CD8-positive, alpha-beta memory T cell (primary cell): ENCODE measurements around the gene PRR33. TPM values are rescaled to one million over a fixed set of nuclear protein-coding genes. Genes with fewer than 3 reads are reported as not detected.
A peak's percentile ranks its signal among the peaks of the same experiment; 100 is the strongest.

Experiments used
- CTCF ChIA-PET: fragments of 350-600 bp; sonication (Branson Sonifier 250); formaldehyde crosslinking; loops from one replicate; lab custom pipeline; 2021; ENCODE audit warnings: antibody characterized with exemption; lab: Charles Lee
- POLR2A ChIA-PET: fragments of 350-600 bp; sonication (Branson Sonifier 250); formaldehyde crosslinking; loops from one replicate; lab custom pipeline; 2021; ENCODE audit warnings: antibody characterized with exemption; lab: Charles Lee
- DNase-seq, 5 donors: peaks; one replicate each; pipeline versions ENCODE4 v3.0.0 to v3.0.0-alpha.2; 2020 to 2022; ENCODE audit warnings: mixed read lengths in 1 of 5
- H3K27ac ChIP-seq: one replicate; pipeline ENCODE4 v1.7.0; 2013; ENCODE audit warnings: low read depth, mild to moderate bottlenecking, low read length, moderate library complexity
- H3K27me3 ChIP-seq: 2 replicates; pipeline ENCODE4 v1.7.0; 2013; ENCODE audit warnings: low read length, mild to moderate bottlenecking; ENCODE audit not compliant: insufficient read depth, poor library complexity, severe bottlenecking
- H3K36me3 ChIP-seq: 2 replicates; pipeline ENCODE4 v1.7.0; 2013; ENCODE audit warnings: mild to moderate bottlenecking, low read length, moderate library complexity; ENCODE audit not compliant: insufficient read depth
- H3K4me1 ChIP-seq: 2 replicates; pipeline ENCODE4 v1.7.0; 2013; ENCODE audit warnings: mild to moderate bottlenecking, low read length, moderate library complexity; ENCODE audit not compliant: insufficient read depth
- H3K4me3 ChIP-seq: 2 replicates; pipeline ENCODE4 v1.7.0; 2013; ENCODE audit warnings: mild to moderate bottlenecking, low read length
- H3K9me3 ChIP-seq: 2 replicates; pipeline ENCODE4 v1.7.0; 2013; ENCODE audit warnings: mild to moderate bottlenecking, low read length
- H3K27ac Mint-ChIP-seq, 8 donors: one replicate each; pipeline ENCODE4 v1.8.0; 2020 to 2021; ENCODE audit warnings: mixed read lengths in 8 of 8, mild to moderate bottlenecking in 6 of 8, inconsistent platforms in 3 of 8, moderate library complexity in 3 of 8
- H3K27me3 Mint-ChIP-seq, 2 donors: one replicate each; pipeline ENCODE4 v1.8.0; 2020 to 2021; ENCODE audit warnings: mixed read lengths in 2 of 2, mild to moderate bottlenecking in 1 of 2, moderate library complexity in 1 of 2
- H3K36me3 Mint-ChIP-seq, 3 donors: one replicate each; pipeline ENCODE4 v1.8.0; 2020 to 2021; ENCODE audit warnings: mixed read lengths in 3 of 3, inconsistent platforms in 1 of 3, mild to moderate bottlenecking in 1 of 3
- H3K4me1 Mint-ChIP-seq, 3 donors: one replicate each; pipeline ENCODE4 v1.8.0; 2020 to 2021; ENCODE audit warnings: mixed read lengths in 3 of 3, inconsistent platforms in 1 of 3, mild to moderate bottlenecking in 1 of 3
- H3K4me3 Mint-ChIP-seq, 7 donors: one replicate each; pipeline ENCODE4 v1.8.0; 2020 to 2021; ENCODE audit warnings: mixed read lengths in 7 of 7, mild to moderate bottlenecking in 6 of 7, moderate library complexity in 4 of 7, inconsistent platforms in 2 of 7
- H3K9me3 Mint-ChIP-seq, 5 donors: one replicate each; pipeline ENCODE4 v1.8.0; 2020 to 2022; ENCODE audit warnings: mixed read lengths in 5 of 5, mild to moderate bottlenecking in 3 of 5, moderate library complexity in 2 of 5, inconsistent platforms in 1 of 5
- polyA plus RNA-seq: library from polyadenylated mRNA; unstranded; fragments of 300-500 nt; fragmentation: Illumina TruSeq; gene quantifications from one replicate; pipeline ENCODE4 v1.2.3, GENCODE V29; 2021
- total RNA-seq, 2 experiments: library from RNA; stranded (reverse); gene quantifications; one replicate each; pipeline ENCODE4 v1.2.3, GENCODE V29; 2021

Gene PRR33
- total and polyA plus RNA-seq, 3 experiments from 2014 or later, result 0.17 TPM; not detected in 2

DNA sequence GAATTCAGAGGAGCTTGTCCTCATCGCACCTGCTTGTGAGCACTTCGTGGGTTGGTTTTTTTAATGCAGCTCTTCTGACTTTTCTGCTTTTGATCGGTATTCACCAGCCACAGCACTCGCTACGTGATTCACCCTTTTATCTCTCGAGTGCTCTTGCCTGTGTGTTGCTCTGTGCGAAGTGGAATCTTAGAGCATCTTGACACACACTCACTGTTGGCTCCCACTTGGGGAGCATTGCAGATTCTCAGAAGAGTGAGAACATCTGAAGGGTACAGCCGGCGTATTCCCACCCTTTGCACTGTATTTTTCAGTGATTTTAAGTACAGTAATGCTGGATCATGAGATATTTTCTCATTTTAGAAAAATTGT is 38.8 kb upstream of the PRR33 start:
- ChIA-PET CTCF (interaction anchor here (0.9 kb wide), 1 partner anchor 48 kb away, joined by 3 read pairs; no protein-coding TSS in a partner anchor), POLR2A (interaction anchor here (1.1 kb wide), 1 partner anchor 13 kb away, joined by 3 read pairs; no protein-coding TSS in a partner anchor)
- Histone ChIP-seq H3K9me3 (no peaks in the 10 kb centered on the region), H3K27me3 (no peaks in the 10 kb centered on the region), H3K27ac (no peak overlapping the region), H3K36me3 (no peaks in the 10 kb centered on the region), H3K4me3 (no peak overlapping the region), H3K4me1 (no peaks in the 10 kb centered on the region)
- Mint-ChIP-seq H3K9me3 (peaks cover 0 to 1% (median 0%) of the 10 kb centered on the region in 5 donors), H3K4me1 (peaks cover 4 to 5% (median 4%) of the 10 kb centered on the region in 3 donors), H3K36me3 (peaks cover 0 to 2% (median 0%) of the 10 kb centered on the region in 3 donors), H3K4me3 (no peak overlapping the region), H3K27ac (no peak overlapping the region), H3K27me3 (peaks cover 9 to 10% of the 10 kb centered on the region in 2 donors)
- no peak for DNase-seq

DNA sequence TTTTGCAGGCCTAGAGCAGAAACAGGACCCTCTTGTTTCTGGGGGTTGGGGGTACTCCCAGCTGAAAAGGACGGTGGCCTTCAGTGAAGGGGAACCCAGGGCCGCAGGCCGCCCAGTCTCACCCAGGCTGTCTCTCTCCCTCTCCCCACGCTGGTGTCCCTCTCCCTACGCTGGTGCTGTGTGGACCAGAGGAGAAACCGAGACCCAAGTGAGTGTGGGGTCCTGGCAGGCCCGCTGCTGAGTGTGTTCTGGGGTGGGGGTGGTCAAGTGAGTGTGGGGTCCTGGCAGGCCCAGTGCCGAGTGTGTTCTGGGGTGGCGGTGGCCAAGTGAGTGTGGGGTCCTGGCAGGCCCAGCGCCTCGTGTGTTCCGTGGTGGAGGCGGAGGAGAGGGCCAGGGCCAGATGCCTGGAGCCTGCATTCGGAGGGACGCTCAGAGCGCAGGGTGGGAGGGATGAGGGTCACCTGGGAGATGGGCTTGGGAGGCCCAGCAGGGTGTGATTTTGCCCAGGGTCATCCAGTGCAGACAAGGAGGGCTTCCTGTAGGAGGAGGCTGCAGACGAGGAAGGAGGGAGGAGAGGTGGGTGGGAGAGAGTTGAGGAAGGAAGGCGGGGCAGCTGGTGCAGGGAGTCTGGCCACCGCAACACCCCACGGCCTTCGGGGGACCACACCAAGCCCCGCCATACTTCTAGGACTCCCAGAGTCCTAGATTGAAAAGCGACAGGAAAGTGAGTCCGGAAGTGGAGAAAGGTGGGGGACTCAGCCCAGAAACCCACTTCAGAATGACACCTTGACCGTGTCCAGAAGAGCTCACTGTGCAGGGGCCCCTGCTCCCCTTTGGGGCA is 38.1 kb upstream of the PRR33 start:
- Histone ChIP-seq H3K36me3 (no peaks in the 10 kb centered on the region), H3K4me1 (no peaks in the 10 kb centered on the region), H3K27ac (no peak overlapping the region), H3K9me3 (no peaks in the 10 kb centered on the region), H3K4me3 (no peak overlapping the region), H3K27me3 (no peaks in the 10 kb centered on the region)
- Mint-ChIP-seq H3K36me3 (peaks cover 0 to 2% (median 0%) of the 10 kb centered on the region in 3 donors), H3K27me3 (peaks cover 9 to 10% of the 10 kb centered on the region in 2 donors), H3K27ac (peak overlapping the region in 1 of 8 donors; percentile 66), H3K9me3 (peaks cover 0 to 1% (median 0%) of the 10 kb centered on the region in 5 donors), H3K4me1 (peaks cover 4 to 5% (median 4%) of the 10 kb centered on the region in 3 donors), H3K4me3 (no peak overlapping the region)
- DNase-seq, result peak in 1 of 5 donors; percentile 36
- CTCF ChIA-PET, result interaction anchor here (0.9 kb wide), 1 partner anchor 47 kb away, joined by 3 read pairs; no protein-coding TSS in a partner anchor
- POLR2A ChIA-PET, result interaction anchor here (1.1 kb wide), 1 partner anchor 13 kb away, joined by 3 read pairs; no protein-coding TSS in a partner anchor

DNA sequence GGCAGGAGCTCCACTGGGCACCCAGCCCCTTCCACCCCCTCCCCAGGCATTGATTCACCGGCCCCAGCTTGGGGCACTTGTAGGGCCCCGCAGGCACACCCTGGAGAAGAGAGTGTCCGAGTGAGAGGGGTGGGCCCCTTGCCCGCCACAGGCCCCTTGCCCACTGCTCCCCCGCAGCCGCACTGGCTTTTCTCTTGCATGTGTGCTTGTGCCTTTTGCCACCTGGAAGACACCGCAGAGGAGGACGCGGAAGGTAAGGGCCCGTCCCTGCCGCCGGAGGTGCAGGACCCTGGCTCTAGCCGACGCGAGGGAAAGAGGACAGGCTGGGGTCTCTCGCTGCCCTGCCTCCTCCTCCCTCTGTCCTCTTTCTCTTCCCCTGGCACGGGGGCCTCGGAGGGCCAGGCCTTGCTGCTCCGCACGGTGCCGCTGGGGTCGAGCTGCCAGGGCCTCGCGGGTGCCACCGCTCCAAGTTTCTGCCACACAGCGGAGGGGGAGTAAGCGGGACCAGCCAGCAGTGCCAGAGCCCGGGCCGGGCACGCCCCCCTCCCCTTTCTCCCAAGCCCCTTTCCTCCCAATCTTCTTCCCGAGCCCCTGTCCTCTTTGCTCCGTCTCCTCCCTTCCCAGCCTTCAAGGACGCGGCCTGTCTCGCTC is 37.3 kb upstream of the PRR33 start:
- H3K4me3 Mint-ChIP-seq, result no peak overlapping the region
- H3K36me3 Mint-ChIP-seq, result no peaks in the 10 kb centered on the region
- H3K27ac ChIP-seq, result no peak overlapping the region
- H3K27ac Mint-ChIP-seq, result no peak overlapping the region
- ChIA-PET POLR2A (interaction anchor here (1.1 kb wide), 1 partner anchor 12 kb away, joined by 3 read pairs; no protein-coding TSS in a partner anchor), CTCF (no interaction called here)
- no peaks in the 10 kb centered on the region for H3K27me3 ChIP-seq
- H3K9me3 ChIP-seq, result no peaks in the 10 kb centered on the region
- no peaks in the 10 kb centered on the region for H3K4me1 ChIP-seq
- DNase-seq, result peak in 1 of 5 donors; percentile 43
- H3K27me3 Mint-ChIP-seq, result peaks cover 9 to 10% of the 10 kb centered on the region in 2 donors
- H3K4me3 ChIP-seq, result no peak overlapping the region
- peaks cover 0 to 1% (median 0%) of the 10 kb centered on the region in 5 donors for H3K9me3 Mint-ChIP-seq
- H3K36me3 ChIP-seq, result no peaks in the 10 kb centered on the region
- peaks cover 4 to 5% (median 4%) of the 10 kb centered on the region in 3 donors for H3K4me1 Mint-ChIP-seq

DNA sequence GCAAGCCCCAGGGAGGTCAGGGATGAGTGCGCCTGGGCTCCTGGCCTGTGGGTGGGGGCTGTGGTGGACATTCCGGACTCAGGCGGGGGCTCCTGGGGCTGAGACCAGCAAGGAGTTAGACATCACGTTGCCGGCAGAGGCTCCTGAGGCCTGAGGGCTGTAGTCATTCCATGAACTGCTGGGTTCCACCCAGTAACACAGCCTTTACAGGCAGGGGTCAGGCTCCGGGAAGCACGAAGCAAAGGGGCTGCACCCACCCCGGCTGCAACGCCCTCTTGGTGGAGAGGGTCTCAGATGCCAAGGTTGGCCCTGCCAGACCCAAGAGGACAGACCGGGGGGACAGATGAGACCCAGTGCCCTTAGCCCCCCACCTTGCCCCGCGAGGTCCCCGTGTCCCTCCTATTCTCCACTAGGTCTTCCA is 36.8 kb upstream of the PRR33 start:
- H3K4me3 Mint-ChIP-seq, result peak overlapping the region in 1 of 7 donors; percentile 40
- H3K27ac ChIP-seq, result no peak overlapping the region
- DNase-seq, result peak in 1 of 5 donors; percentile 42
- peaks cover 11 to 12% of the 10 kb centered on the region in 2 donors for H3K27me3 Mint-ChIP-seq
- H3K4me1 ChIP-seq, result no peaks in the 10 kb centered on the region
- peaks cover 0 to under 1% (median 0%) of the 10 kb centered on the region in 5 donors for H3K9me3 Mint-ChIP-seq
- no peak overlapping the region for H3K4me3 ChIP-seq
- peaks cover 5 to 8% (median 8%) of the 10 kb centered on the region in 3 donors for H3K4me1 Mint-ChIP-seq
- no peaks in the 10 kb centered on the region for H3K36me3 ChIP-seq
- H3K36me3 Mint-ChIP-seq, result no peaks in the 10 kb centered on the region
- no peaks in the 10 kb centered on the region for H3K9me3 ChIP-seq
- POLR2A ChIA-PET, result no interaction called here
- H3K27ac Mint-ChIP-seq, result no peak overlapping the region
- CTCF ChIA-PET, result no interaction called here
- no peaks in the 10 kb centered on the region for H3K27me3 ChIP-seq

DNA sequence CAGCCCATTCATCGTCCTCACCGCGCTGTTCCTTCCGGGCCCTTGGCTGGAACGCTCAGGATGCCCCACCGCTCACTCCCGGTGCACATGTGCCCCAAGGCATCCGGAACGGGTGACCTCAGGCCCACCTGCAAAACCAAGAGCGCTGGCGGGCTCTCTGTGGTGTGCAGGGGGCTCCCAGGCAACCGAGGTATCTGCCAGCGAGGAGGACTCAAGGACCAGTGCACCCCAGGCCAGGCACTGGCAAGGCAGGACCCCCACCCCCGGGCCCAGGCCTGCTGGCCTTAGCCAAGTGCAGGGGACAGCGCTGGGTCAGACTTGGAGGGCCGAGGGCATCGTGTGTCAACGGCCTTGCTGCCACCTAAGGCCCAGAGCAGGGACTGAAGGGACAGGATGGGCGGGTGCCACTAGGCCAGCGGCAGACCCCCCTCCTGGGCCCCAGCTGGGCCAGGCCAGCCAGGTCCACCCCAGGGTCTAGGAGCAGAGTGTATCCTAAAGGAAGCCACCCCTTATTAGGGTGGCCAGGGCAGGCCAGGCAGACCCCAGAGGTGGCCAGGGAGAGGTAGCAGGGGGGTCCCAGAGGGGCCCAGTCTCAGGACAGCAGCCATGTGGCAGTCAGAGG is 36.3 kb upstream of the PRR33 start:
- Histone ChIP-seq H3K27me3 (no peaks in the 10 kb centered on the region), H3K36me3 (no peaks in the 10 kb centered on the region), H3K4me3 (no peak overlapping the region), H3K9me3 (no peaks in the 10 kb centered on the region), H3K4me1 (no peaks in the 10 kb centered on the region), H3K27ac (no peak overlapping the region)
- no peak overlapping the region for H3K4me3 Mint-ChIP-seq
- CTCF ChIA-PET, result no interaction called here
- H3K27me3 Mint-ChIP-seq, result peaks cover 8 to 11% of the 10 kb centered on the region in 2 donors
- no peak for DNase-seq
- H3K27ac Mint-ChIP-seq, result no peak overlapping the region
- no peaks in the 10 kb centered on the region for H3K9me3 Mint-ChIP-seq
- POLR2A ChIA-PET, result interaction anchor here (1.1 kb wide), 1 partner anchor 37 kb away, joined by 3 read pairs; the partner anchor contains the start of gene PRR33
- H3K4me1 Mint-ChIP-seq, result peaks cover 5 to 9% (median 8%) of the 10 kb centered on the region in 3 donors
- no peaks in the 10 kb centered on the region for H3K36me3 Mint-ChIP-seq

DNA sequence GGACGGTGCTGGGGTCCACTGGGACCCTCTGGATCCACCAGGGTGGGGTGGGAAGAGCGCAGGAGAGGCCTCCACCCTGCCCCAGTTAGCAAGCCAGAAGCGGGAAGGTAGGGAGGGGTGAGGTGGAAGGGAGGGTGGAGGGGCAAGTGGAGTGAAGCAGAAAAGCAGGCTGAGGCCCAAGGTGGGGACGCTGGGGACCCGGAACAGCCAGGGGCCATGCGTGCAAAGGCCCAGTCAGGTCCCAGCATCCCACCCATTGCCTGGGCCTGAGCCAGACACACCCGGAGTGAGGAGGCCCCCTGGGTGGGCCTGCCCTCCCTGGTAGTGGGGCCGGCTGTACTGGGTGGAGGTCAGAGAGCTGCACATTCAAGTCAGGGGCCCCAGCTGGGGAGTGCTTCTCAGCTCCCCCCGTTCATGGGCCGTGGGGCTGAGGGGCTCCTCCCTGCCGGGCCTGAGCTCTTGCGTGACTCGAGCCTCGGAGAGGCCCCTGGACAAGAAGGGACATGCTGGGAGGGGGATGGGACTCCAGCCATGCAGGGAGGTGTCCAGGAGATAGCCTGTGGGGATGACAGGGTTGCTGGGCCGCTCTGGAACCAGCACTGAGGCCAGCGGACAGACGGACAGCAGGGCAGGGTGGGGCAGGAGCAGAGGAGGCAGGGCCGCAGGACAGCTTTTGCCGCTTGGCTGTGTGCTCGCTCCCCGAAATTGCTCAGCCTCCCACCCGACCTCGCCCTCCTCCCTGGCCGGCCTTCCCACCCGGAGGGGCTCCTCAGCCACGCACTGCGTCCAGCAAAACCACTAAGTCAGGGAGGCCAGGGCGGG is 35.5 kb upstream of the PRR33 start:
- Mint-ChIP-seq H3K4me1 (peaks cover 5 to 12% (median 11%) of the 10 kb centered on the region in 3 donors), H3K36me3 (no peaks in the 10 kb centered on the region), H3K27me3 (peaks cover 11% of the 10 kb centered on the region in 2 donors), H3K4me3 (no peak overlapping the region), H3K9me3 (no peaks in the 10 kb centered on the region), H3K27ac (no peak overlapping the region)
- POLR2A ChIA-PET, result interaction anchor here (1.1 kb wide), 1 partner anchor 36 kb away, joined by 3 read pairs; the partner anchor contains the start of gene PRR33
- no peaks in the 10 kb centered on the region for H3K27me3 ChIP-seq
- H3K36me3 ChIP-seq, result no peaks in the 10 kb centered on the region
- no peak for DNase-seq
- no peak overlapping the region for H3K4me3 ChIP-seq
- no peaks in the 10 kb centered on the region for H3K9me3 ChIP-seq
- no peak overlapping the region for H3K27ac ChIP-seq
- CTCF ChIA-PET, result no interaction called here
- H3K4me1 ChIP-seq, result no peaks in the 10 kb centered on the region
